Lung (tissue), 12 donors: ENCODE measurements around the gene IL3. TPM values are rescaled to one million over a fixed set of nuclear protein-coding genes. Genes with fewer than 3 reads are reported as not detected.

Source experiments
- ATAC-seq: fragments of 200-7000 bp; cut with Tn5 transposase; one replicate; pipeline ENCODE4 v1.9.1; 2020; ENCODE audit warnings: moderate number of reproducible peaks; ENCODE audit not compliant: insufficient read depth, low FRiP score
- DNase-seq, 3 donors: peaks; one replicate each; pipeline ENCODE4 v3.0.0-alpha.2; 2013 to 2017
- H3K27ac ChIP-seq, 2 donors: one replicate each; pipeline ENCODE4 v1.5.1; 2013; ENCODE audit warnings: mild to moderate bottlenecking in 2 of 2, moderate library complexity in 2 of 2, control low read depth in 1 of 2, inconsistent platforms in 1 of 2, low read depth in 1 of 2, low read length in 1 of 2
- H3K27me3 ChIP-seq, 3 donors: one replicate each; pipeline ENCODE4 v1.5.1; 2013; ENCODE audit warnings: low read length in 2 of 3; ENCODE audit not compliant: control insufficient read depth in 3 of 3, insufficient read depth in 3 of 3
- H3K36me3 ChIP-seq, 4 donors: one replicate each; pipeline ENCODE4 v1.5.1; 2013; ENCODE audit warnings: low read length in 4 of 4, mild to moderate bottlenecking in 1 of 4, moderate library complexity in 1 of 4; ENCODE audit not compliant: control insufficient read depth in 4 of 4, insufficient read depth in 4 of 4
- H3K4me1 ChIP-seq, 5 donors: one replicate each; pipeline ENCODE4 v1.5.1; 2013; ENCODE audit warnings: low read length in 5 of 5, mild to moderate bottlenecking in 2 of 5, moderate library complexity in 1 of 5; ENCODE audit not compliant: control insufficient read depth in 5 of 5, insufficient read depth in 5 of 5
- H3K4me3 ChIP-seq: one replicate; pipeline ENCODE4 v1.5.1; 2013; ENCODE audit warnings: mild to moderate bottlenecking, control low read depth, moderate library complexity
- H3K9ac ChIP-seq, 2 donors: one replicate each; pipeline ENCODE4 v1.5.1; 2013; ENCODE audit warnings: low read length in 2 of 2, control low read depth in 1 of 2; ENCODE audit not compliant: insufficient read depth in 1 of 2
- H3K9me3 ChIP-seq, 4 donors: one replicate each; pipeline ENCODE4 v1.5.1; 2013; ENCODE audit warnings: low read length in 3 of 4, mild to moderate bottlenecking in 1 of 4, moderate library complexity in 1 of 4; ENCODE audit not compliant: control insufficient read depth in 4 of 4, insufficient read depth in 3 of 4
- CTCF ChIP-seq: IDR thresholded peaks from 2 replicates; pipeline ENCODE4 v1.5.1; 2012; ENCODE audit warnings: mild to moderate bottlenecking; ENCODE audit errors: control extremely low read depth, extremely low read depth
- WGBS, 2 donors: extraction: QIAGEN DNeasy Blood & Tissue Kit; methylation state at CpG; one replicate each; pipeline ENCODE4 v1.1.7; 2013; 5-methylcytosine and 5-hydroxymethylcytosine counted together
- polyA plus RNA-seq, 2 donors: library from polyadenylated mRNA; stranded (reverse); fragments of 200-250 nt; gene quantifications; one replicate each; pipeline ENCODE4 v1.2.1, GENCODE V29; 2013
- total RNA-seq, 2 donors: library from RNA; depleted of rRNA in 1 of 2; stranded (reverse); fragments of >200 nt in 1 of 2; gene quantifications; one replicate each; pipeline ENCODE4 v1.2.1, GENCODE V29; 2014 to 2021
- donor health status: control.
- donor health status: control.
- donor health status: Bipolar disorder and iron deficiency.
- donor health status: healthy.
- donor health status: DM: yes; HTN: yes; CAD: no.

Gene IL3
- total and polyA plus RNA-seq, 4 donors = not detected

- DNase-seq (no peak), ATAC-seq (no peak)
- Histone ChIP-seq H3K27me3 (no peaks in the 10 kb centered on the region), H3K4me1 (peaks cover 0 to 6% (median 0%) of the 10 kb centered on the region in 5 donors), H3K27ac (no peak overlapping the region), H3K9me3 (no peaks in the 10 kb centered on the region), H3K9ac (no peak overlapping the region), H3K36me3 (no peaks in the 10 kb centered on the region), H3K4me3 (no peak overlapping the region)
- no peak for TF ChIP-seq CTCF
- WGBS, 2 donors = 95 to 97% methylated on average over 3 of the region's 3 CpGs
Observed at GRCh38 chr5:132080595-132080994, 20.1 kb downstream of the IL3 start.

GRCh38 chr5:132081458-132081857, 21.0 kb downstream of the IL3 start:
- no peak for DNase-seq
- Histone ChIP-seq H3K4me1 (peaks cover 0 to 8% (median 3%) of the 10 kb centered on the region in 5 donors), H3K4me3 (no peak overlapping the region), H3K27ac (no peak overlapping the region), H3K36me3 (no peaks in the 10 kb centered on the region), H3K9me3 (no peaks in the 10 kb centered on the region), H3K27me3 (no peaks in the 10 kb centered on the region), H3K9ac (no peak overlapping the region)
- ATAC-seq = no peak
- WGBS, 2 donors = 94 to 97% methylated on average over 3 of the region's 3 CpGs
- no peak for TF ChIP-seq CTCF

- Histone ChIP-seq H3K4me3 (no peak overlapping the region), H3K4me1 (peaks cover 0 to 13% (median 0%) of the 10 kb centered on the region in 5 donors), H3K27me3 (no peaks in the 10 kb centered on the region), H3K36me3 (no peaks in the 10 kb centered on the region), H3K27ac (no peak overlapping the region), H3K9ac (no peak overlapping the region), H3K9me3 (no peaks in the 10 kb centered on the region)
- no peak for TF ChIP-seq CTCF
- WGBS, 2 donors = 96% methylated on average over 7 to 8 of the region's 8 CpGs
- ATAC-seq (no peak), DNase-seq (no peak)
Observed at GRCh38 chr5:132082329-132083023, 22.0 kb downstream of the IL3 start.
